HL-60 (cell line): ENCODE data around the gene SLC35F5.

Experiments used
- CTCF ChIP-seq: IDR thresholded peaks from one replicate; pipeline ENCODE4 v1.5.1; 2011; ENCODE audit warnings: low read length, control low read depth, inconsistent platforms; ENCODE audit not compliant: insufficient read depth
- POLR2AphosphoS5 ChIP-seq: IDR thresholded peaks from 2 replicates; pipeline ENCODE4 v1.6.1; 2012; ENCODE audit warnings: low read depth
- REST ChIP-seq: IDR thresholded peaks from 2 replicates; pipeline ENCODE4 v1.6.1; 2012; ENCODE audit warnings: low read depth; ENCODE audit not compliant: insufficient replicate concordance

- TF ChIP-seq CTCF (no peak), POLR2AphosphoS5 (no peak), REST (no peak)
Observed at GRCh38 chr2:113780472-113780871, 24.0 kb upstream of the SLC35F5 start.
